A549 (cell line): ENCODE data around the gene AFF1.

Source experiments
- FOSL2 ChIP-seq, 2 experiments: fragments of 450-650 bp in 1 of 2; fragments of >200 bp in 1 of 2; sonication (Bioruptor Twin) in 1 of 2; formaldehyde crosslinking; IDR thresholded peaks; 2 replicates each; pipeline versions ENCODE4 v1.5.0 to v1.6.1; 2016 to 2020; ENCODE audit warnings: mild to moderate bottlenecking in 1 of 2, moderate library complexity in 1 of 2
- POLR2AphosphoS2 ChIP-seq: conservative IDR thresholded peaks from 2 replicates; pipeline ENCODE4 v1.6.1; 2012; ENCODE audit warnings: low read length, improper control_type of control experiment, inconsistent platforms
- REST ChIP-seq: fragments of 200-600 bp; sonication (generic); IDR thresholded peaks from 2 replicates; pipeline ENCODE4 v1.6.1; 2016; ENCODE audit warnings: antibody characterized with exemption, mild to moderate bottlenecking, moderate library complexity

GRCh38 chr4:87073199-87074120 is 138.6 kb downstream of the AFF1 start:
- TF ChIP-seq REST = no peak
- TF ChIP-seq POLR2AphosphoS2 = no peak
- TF ChIP-seq FOSL2 (IDR thresholded peaks at IDR 0.05) = no peak
- no peak for TF ChIP-seq FOSL2 (CRISPR knock-in tag; IDR thresholded peaks at IDR 0.05)
